HEK293 (cell line): Measurements from ENCODE around the gene FAM83C.
A peak's percentile ranks its signal among the peaks of the same experiment; 100 is the strongest.

ENCODE experiments used
- GLIS1 ChIP-seq: fragments of 450-650 bp; formaldehyde crosslinking; IDR thresholded peaks from 2 replicates; pipeline ENCODE4 v1.5.1; 2016; ENCODE audit warnings: missing biosample characterization, missing genetic modification characterization
- IKZF3 ChIP-seq: fragments of 450-650 bp; IDR thresholded peaks from 2 replicates; pipeline ENCODE4 v1.5.0; 2018; ENCODE audit warnings: missing biosample characterization, mild to moderate bottlenecking, missing genetic modification characterization, moderate library complexity
- KLF8 ChIP-seq: fragments of 450-650 bp; formaldehyde crosslinking; IDR thresholded peaks from 2 replicates; pipeline ENCODE4 v1.5.1; 2016; ENCODE audit warnings: missing biosample characterization, missing genetic modification characterization
- SP7 ChIP-seq: fragments of 450-650 bp; formaldehyde crosslinking; IDR thresholded peaks from 2 replicates; pipeline ENCODE4 v1.5.1; 2016; ENCODE audit warnings: missing biosample characterization, missing genetic modification characterization
- TRIM28 ChIP-seq: IDR thresholded peaks from 2 replicates; pipeline ENCODE4 v1.6.1; 2011; ENCODE audit warnings: low read length, control low read depth, borderline replicate concordance
- YY2 ChIP-seq: fragments of 450-650 bp; formaldehyde crosslinking; IDR thresholded peaks from 2 replicates; pipeline ENCODE4 v1.5.1; 2016; ENCODE audit warnings: missing biosample characterization, missing genetic modification characterization
- ZBTB1 ChIP-seq: fragments of 450-650 bp; formaldehyde crosslinking; IDR thresholded peaks from 2 replicates; pipeline ENCODE4 v1.5.1; 2016; ENCODE audit warnings: missing biosample characterization, missing genetic modification characterization
- ZBTB20 ChIP-seq: fragments of 450-650 bp; formaldehyde crosslinking; IDR thresholded peaks from 2 replicates; pipeline ENCODE4 v1.5.1; 2016; ENCODE audit warnings: missing biosample characterization, missing genetic modification characterization
- ZBTB48 ChIP-seq: fragments of 450-650 bp; formaldehyde crosslinking; IDR thresholded peaks from 2 replicates; pipeline ENCODE4 v1.5.1; 2016; ENCODE audit warnings: missing biosample characterization, missing genetic modification characterization
- ZFP3 ChIP-seq: fragments of 450-650 bp; formaldehyde crosslinking; IDR thresholded peaks from 2 replicates; pipeline ENCODE4 v1.5.1; 2016; ENCODE audit warnings: low read depth, missing biosample characterization, missing genetic modification characterization
- ZIC2 ChIP-seq: fragments of 450-650 bp; formaldehyde crosslinking; IDR thresholded peaks from 2 replicates; pipeline ENCODE4 v1.5.1; 2016; ENCODE audit warnings: missing biosample characterization, missing genetic modification characterization
- ZNF121 ChIP-seq: fragments of 450-650 bp; formaldehyde crosslinking; IDR thresholded peaks from 2 replicates; pipeline ENCODE4 v1.5.1; 2016; ENCODE audit warnings: missing biosample characterization, missing genetic modification characterization
- ZNF366 ChIP-seq: fragments of 450-650 bp; formaldehyde crosslinking; conservative IDR thresholded peaks from 2 replicates; pipeline ENCODE4 v1.5.1; 2016; ENCODE audit warnings: missing biosample characterization, missing genetic modification characterization
- ZNF394 ChIP-seq: fragments of 450-650 bp; formaldehyde crosslinking; IDR thresholded peaks from 2 replicates; pipeline ENCODE4 v1.5.1; 2016; ENCODE audit warnings: missing biosample characterization, missing genetic modification characterization, mild to moderate bottlenecking, moderate library complexity, borderline replicate concordance
- ZNF423 ChIP-seq: fragments of 450-650 bp; formaldehyde crosslinking; IDR thresholded peaks from 2 replicates; pipeline ENCODE4 v1.5.1; 2016; ENCODE audit warnings: missing biosample characterization, missing genetic modification characterization
- ZNF433 ChIP-seq: fragments of 450-650 bp; formaldehyde crosslinking; IDR thresholded peaks from 2 replicates; pipeline ENCODE4 v1.5.1; 2016; ENCODE audit warnings: missing biosample characterization, missing genetic modification characterization, low read depth
- ZNF48 ChIP-seq: fragments of 450-650 bp; formaldehyde crosslinking; IDR thresholded peaks from 2 replicates; pipeline ENCODE4 v1.5.1; 2016; ENCODE audit warnings: missing biosample characterization, missing genetic modification characterization
- ZNF585B ChIP-seq: fragments of 450-650 bp; formaldehyde crosslinking; IDR thresholded peaks from 2 replicates; pipeline ENCODE4 v1.5.1; 2016; ENCODE audit warnings: missing biosample characterization, missing genetic modification characterization
- ZNF623 ChIP-seq: fragments of 450-650 bp; formaldehyde crosslinking; IDR thresholded peaks from 2 replicates; pipeline ENCODE4 v1.5.1; 2016; ENCODE audit warnings: missing biosample characterization, missing genetic modification characterization
- ZNF677 ChIP-seq: fragments of 450-650 bp; IDR thresholded peaks from 2 replicates; pipeline ENCODE4 v1.5.0; 2018; ENCODE audit warnings: missing biosample characterization, mild to moderate bottlenecking, missing genetic modification characterization, moderate library complexity
- ZNF76 ChIP-seq: fragments of 450-650 bp; formaldehyde crosslinking; IDR thresholded peaks from 2 replicates; pipeline ENCODE4; 2016; ENCODE audit warnings: low read depth, missing biosample characterization, missing genetic modification characterization, borderline replicate concordance
- TF ChIP-seq, protein P1 (sequence below): fragments of 450-650 bp; formaldehyde crosslinking; IDR thresholded peaks from 2 replicates; pipeline ENCODE4 v1.5.1; 2016; ENCODE audit warnings: missing biosample characterization, missing genetic modification characterization
- TF ChIP-seq, protein P2 (sequence below): fragments of 450-650 bp; formaldehyde crosslinking; IDR thresholded peaks from 2 replicates; pipeline ENCODE4 v1.5.1; 2016; ENCODE audit warnings: missing biosample characterization, missing genetic modification characterization
- TF ChIP-seq, protein P3 (sequence below): fragments of 450-650 bp; formaldehyde crosslinking; IDR thresholded peaks from 2 replicates; pipeline ENCODE4 v1.5.1; 2017; ENCODE audit warnings: missing biosample characterization, missing genetic modification characterization
- TF ChIP-seq, protein P4 (sequence below): fragments of 450-650 bp; formaldehyde crosslinking; IDR thresholded peaks from 2 replicates; pipeline ENCODE4 v1.5.1; 2016; ENCODE audit warnings: missing biosample characterization, missing genetic modification characterization, borderline replicate concordance
- TF ChIP-seq, protein P5 (sequence below): fragments of 450-650 bp; formaldehyde crosslinking; IDR thresholded peaks from 2 replicates; pipeline ENCODE4 v1.5.1; 2016; ENCODE audit warnings: missing biosample characterization, missing genetic modification characterization

FAM83C gene

DNA sequence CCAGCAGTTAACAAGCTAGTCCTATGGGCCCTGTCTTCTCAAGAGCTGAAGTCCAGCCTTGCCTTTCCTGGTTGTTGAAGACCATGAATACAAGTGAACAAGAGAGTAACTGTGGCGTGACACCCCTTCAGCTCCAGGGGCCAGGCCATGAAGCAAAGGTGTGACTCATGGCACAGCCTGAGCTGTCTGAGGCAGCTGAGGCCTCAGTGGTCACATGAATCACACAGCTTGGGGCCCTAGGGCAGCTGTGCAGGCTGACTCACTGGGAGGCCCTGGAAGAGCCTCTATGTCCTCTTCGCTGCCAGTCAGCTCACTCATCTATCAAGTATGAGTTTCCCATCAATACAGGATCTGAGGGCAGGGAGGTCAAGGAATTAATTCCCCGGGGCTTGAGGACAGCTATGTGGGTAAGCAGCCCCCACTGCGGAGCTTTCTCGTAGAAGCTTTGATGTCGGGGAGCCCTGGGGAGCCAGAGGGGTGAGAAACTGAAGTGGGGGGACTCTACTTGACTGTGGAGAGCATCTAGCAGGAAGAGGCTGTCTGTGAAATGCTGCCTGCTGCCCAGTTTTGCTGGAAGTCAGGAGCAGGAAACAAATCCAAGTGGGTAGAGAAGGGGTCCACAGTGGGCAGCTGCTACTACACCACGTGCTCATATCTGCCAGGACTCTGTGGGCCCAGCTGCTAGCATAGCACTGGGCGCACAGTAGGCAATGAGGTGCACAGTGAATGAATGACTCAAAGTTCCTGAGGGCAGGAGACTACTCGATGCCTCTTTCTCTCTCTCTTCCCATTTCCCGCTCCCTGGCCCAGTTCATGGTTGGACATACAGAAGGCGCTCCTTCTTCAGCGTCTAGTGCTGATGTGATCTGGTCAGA, 13.7 kb upstream of the FAM83C start (continued):
- TF ChIP-seq ZNF76 (tag by site-specific recombination) (no peak), ZIC2 (tag by site-specific recombination) (peak; percentile 98), ZNF121 (tag by site-specific recombination) (no peak), SP7 (tag by site-specific recombination) (peak; percentile 84), ZBTB20 (tag by site-specific recombination) (peak; percentile 61), ZNF48 (no peak), ZNF394 (peak; percentile 75; the same call in 1 of the 2 replicates), TRIM28 (no peak), ZBTB1 (tag by site-specific recombination) (no peak), ZNF677 (tag by site-specific recombination) (no peak), ZNF585B (tag by site-specific recombination) (no peak), IKZF3 (peak; percentile 14; the same call in 1 of the 2 replicates), ZNF623 (no peak), ZBTB48 (tag by site-specific recombination) (peak; percentile 76), ZNF433 (no peak), KLF8 (no peak), YY2 (tag by site-specific recombination) (no peak), ZNF366 (tag by site-specific recombination) (peak; percentile 81), ZFP3 (tag by site-specific recombination) (no peak), GLIS1 (tag by site-specific recombination) (peak; percentile 83), ZNF423 (tag by site-specific recombination) (no peak)
- TF ChIP-seq, protein P1, sequence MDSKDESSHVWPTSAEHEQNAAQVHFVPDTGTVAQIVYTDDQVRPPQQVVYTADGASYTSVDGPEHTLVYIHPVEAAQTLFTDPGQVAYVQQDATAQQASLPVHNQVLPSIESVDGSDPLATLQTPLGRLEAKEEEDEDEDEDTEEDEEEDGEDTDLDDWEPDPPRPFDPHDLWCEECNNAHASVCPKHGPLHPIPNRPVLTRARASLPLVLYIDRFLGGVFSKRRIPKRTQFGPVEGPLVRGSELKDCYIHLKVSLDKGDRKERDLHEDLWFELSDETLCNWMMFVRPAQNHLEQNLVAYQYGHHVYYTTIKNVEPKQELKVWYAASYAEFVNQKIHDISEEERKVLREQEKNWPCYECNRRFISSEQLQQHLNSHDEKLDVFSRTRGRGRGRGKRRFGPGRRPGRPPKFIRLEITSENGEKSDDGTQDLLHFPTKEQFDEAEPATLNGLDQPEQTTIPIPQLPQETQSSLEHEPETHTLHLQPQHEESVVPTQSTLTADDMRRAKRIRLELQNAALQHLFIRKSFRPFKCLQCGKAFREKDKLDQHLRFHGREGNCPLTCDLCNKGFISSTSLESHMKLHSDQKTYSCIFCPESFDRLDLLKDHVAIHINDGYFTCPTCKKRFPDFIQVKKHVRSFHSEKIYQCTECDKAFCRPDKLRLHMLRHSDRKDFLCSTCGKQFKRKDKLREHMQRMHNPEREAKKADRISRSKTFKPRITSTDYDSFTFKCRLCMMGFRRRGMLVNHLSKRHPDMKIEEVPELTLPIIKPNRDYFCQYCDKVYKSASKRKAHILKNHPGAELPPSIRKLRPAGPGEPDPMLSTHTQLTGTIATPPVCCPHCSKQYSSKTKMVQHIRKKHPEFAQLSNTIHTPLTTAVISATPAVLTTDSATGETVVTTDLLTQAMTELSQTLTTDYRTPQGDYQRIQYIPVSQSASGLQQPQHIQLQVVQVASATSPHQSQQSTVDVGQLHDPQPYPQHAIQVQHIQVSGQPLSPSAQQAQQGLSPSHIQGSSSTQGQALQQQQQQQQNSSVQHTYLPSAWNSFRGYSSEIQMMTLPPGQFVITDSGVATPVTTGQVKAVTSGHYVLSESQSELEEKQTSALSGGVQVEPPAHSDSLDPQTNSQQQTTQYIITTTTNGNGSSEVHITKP (tag by site-specific recombination), result 0 out of 2 replicates have a peak, but pooled peaks have one; percentile 45
- TF ChIP-seq, protein P2, sequence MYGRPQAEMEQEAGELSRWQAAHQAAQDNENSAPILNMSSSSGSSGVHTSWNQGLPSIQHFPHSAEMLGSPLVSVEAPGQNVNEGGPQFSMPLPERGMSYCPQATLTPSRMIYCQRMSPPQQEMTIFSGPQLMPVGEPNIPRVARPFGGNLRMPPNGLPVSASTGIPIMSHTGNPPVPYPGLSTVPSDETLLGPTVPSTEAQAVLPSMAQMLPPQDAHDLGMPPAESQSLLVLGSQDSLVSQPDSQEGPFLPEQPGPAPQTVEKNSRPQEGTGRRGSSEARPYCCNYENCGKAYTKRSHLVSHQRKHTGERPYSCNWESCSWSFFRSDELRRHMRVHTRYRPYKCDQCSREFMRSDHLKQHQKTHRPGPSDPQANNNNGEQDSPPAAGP (tag by site-specific recombination), result peak; percentile 35; the same call in 1 of the 2 replicates
- TF ChIP-seq, protein P3, sequence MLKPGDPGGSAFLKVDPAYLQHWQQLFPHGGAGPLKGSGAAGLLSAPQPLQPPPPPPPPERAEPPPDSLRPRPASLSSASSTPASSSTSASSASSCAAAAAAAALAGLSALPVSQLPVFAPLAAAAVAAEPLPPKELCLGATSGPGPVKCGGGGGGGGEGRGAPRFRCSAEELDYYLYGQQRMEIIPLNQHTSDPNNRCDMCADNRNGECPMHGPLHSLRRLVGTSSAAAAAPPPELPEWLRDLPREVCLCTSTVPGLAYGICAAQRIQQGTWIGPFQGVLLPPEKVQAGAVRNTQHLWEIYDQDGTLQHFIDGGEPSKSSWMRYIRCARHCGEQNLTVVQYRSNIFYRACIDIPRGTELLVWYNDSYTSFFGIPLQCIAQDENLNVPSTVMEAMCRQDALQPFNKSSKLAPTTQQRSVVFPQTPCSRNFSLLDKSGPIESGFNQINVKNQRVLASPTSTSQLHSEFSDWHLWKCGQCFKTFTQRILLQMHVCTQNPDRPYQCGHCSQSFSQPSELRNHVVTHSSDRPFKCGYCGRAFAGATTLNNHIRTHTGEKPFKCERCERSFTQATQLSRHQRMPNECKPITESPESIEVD (tag by site-specific recombination), result no peak
- TF ChIP-seq, protein P4, sequence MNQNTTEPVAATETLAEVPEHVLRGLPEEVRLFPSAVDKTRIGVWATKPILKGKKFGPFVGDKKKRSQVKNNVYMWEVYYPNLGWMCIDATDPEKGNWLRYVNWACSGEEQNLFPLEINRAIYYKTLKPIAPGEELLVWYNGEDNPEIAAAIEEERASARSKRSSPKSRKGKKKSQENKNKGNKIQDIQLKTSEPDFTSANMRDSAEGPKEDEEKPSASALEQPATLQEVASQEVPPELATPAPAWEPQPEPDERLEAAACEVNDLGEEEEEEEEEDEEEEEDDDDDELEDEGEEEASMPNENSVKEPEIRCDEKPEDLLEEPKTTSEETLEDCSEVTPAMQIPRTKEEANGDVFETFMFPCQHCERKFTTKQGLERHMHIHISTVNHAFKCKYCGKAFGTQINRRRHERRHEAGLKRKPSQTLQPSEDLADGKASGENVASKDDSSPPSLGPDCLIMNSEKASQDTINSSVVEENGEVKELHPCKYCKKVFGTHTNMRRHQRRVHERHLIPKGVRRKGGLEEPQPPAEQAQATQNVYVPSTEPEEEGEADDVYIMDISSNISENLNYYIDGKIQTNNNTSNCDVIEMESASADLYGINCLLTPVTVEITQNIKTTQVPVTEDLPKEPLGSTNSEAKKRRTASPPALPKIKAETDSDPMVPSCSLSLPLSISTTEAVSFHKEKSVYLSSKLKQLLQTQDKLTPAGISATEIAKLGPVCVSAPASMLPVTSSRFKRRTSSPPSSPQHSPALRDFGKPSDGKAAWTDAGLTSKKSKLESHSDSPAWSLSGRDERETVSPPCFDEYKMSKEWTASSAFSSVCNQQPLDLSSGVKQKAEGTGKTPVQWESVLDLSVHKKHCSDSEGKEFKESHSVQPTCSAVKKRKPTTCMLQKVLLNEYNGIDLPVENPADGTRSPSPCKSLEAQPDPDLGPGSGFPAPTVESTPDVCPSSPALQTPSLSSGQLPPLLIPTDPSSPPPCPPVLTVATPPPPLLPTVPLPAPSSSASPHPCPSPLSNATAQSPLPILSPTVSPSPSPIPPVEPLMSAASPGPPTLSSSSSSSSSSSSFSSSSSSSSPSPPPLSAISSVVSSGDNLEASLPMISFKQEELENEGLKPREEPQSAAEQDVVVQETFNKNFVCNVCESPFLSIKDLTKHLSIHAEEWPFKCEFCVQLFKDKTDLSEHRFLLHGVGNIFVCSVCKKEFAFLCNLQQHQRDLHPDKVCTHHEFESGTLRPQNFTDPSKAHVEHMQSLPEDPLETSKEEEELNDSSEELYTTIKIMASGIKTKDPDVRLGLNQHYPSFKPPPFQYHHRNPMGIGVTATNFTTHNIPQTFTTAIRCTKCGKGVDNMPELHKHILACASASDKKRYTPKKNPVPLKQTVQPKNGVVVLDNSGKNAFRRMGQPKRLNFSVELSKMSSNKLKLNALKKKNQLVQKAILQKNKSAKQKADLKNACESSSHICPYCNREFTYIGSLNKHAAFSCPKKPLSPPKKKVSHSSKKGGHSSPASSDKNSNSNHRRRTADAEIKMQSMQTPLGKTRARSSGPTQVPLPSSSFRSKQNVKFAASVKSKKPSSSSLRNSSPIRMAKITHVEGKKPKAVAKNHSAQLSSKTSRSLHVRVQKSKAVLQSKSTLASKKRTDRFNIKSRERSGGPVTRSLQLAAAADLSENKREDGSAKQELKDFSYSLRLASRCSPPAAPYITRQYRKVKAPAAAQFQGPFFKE, result no peak
- TF ChIP-seq, protein P5, sequence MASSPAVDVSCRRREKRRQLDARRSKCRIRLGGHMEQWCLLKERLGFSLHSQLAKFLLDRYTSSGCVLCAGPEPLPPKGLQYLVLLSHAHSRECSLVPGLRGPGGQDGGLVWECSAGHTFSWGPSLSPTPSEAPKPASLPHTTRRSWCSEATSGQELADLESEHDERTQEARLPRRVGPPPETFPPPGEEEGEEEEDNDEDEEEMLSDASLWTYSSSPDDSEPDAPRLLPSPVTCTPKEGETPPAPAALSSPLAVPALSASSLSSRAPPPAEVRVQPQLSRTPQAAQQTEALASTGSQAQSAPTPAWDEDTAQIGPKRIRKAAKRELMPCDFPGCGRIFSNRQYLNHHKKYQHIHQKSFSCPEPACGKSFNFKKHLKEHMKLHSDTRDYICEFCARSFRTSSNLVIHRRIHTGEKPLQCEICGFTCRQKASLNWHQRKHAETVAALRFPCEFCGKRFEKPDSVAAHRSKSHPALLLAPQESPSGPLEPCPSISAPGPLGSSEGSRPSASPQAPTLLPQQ, result peak; percentile 85
